K562 (cell line): ENCODE measurements around the gene TMED6. TPM values are rescaled to one million over a fixed set of nuclear protein-coding genes. Genes with fewer than 3 reads are reported as not detected.

Experiments
- E2F1 ChIP-seq: sonication (generic); formaldehyde crosslinking; IDR thresholded peaks from 2 replicates; pipeline ENCODE4 v1.8.1; 2023; ENCODE audit warnings: mild to moderate bottlenecking, missing genetic modification reagents, moderate library complexity
- E2F4 ChIP-seq: sonication (generic); formaldehyde crosslinking; IDR thresholded peaks from 2 replicates; pipeline ENCODE4 v1.8.0; 2022; ENCODE audit warnings: mild to moderate bottlenecking, low read depth, missing genetic modification reagents
- ETV5 ChIP-seq: sonication (generic); formaldehyde crosslinking; IDR thresholded peaks from 2 replicates; pipeline ENCODE4 v1.4.0; 2020; ENCODE audit warnings: low read depth, mild to moderate bottlenecking, missing genetic modification reagents
- HMG20B ChIP-seq: fragments of 250-450 bp; sonication (Bioruptor Pico); IDR thresholded peaks from 2 replicates; pipeline ENCODE4 v1.5.0; 2021; ENCODE audit warnings: mild to moderate bottlenecking
- KAT8 ChIP-seq: fragments of 450-650 bp; IDR thresholded peaks from 2 replicates; pipeline ENCODE4 v1.6.1; 2016; ENCODE audit warnings: low read depth, mild to moderate bottlenecking
- KLF1 ChIP-seq: fragments of 450-650 bp; IDR thresholded peaks from 2 replicates; pipeline ENCODE4 v1.6.1; 2016; ENCODE audit warnings: missing genetic modification characterization, missing compliant biosample characterization
- NELFE ChIP-seq: IDR thresholded peaks from 2 replicates; pipeline ENCODE4 v1.6.1; 2011; ENCODE audit warnings: mild to moderate bottlenecking; ENCODE audit not compliant: insufficient read depth, insufficient read length
- PHB ChIP-seq: fragments of 250-450 bp; sonication (Bioruptor Pico); IDR thresholded peaks from 2 replicates; pipeline ENCODE4 v1.5.0; 2021
- PKNOX1 ChIP-seq: fragments of 450-650 bp; IDR thresholded peaks from 2 replicates; pipeline ENCODE4 v1.6.1; 2016
- POLR3A ChIP-seq: IDR thresholded peaks from 2 replicates; pipeline ENCODE4 v1.6.1; 2011; ENCODE audit warnings: borderline replicate concordance, mild to moderate bottlenecking, moderate library complexity; ENCODE audit not compliant: insufficient read length, insufficient read depth; ENCODE audit errors: extremely low read depth
- RNF219 ChIP-seq: fragments of 250-450 bp; sonication (Bioruptor Pico); IDR thresholded peaks from 2 replicates; pipeline ENCODE4 v1.5.0; 2022; ENCODE audit warnings: mild to moderate bottlenecking
- ZBTB17 ChIP-seq: fragments of 450-650 bp; formaldehyde crosslinking; IDR thresholded peaks from 2 replicates; pipeline ENCODE4 v1.4.0; 2020; ENCODE audit warnings: mild to moderate bottlenecking
- ZC3H11A ChIP-seq: IDR thresholded peaks from 2 replicates; pipeline ENCODE4 v1.6.1; 2012; ENCODE audit warnings: low read depth, low read length, improper control_type of control experiment
- ZFPM2 ChIP-seq: fragments of 250-450 bp; sonication (Bioruptor Pico); IDR thresholded peaks from 2 replicates; pipeline ENCODE4 v1.5.1; 2022; ENCODE audit warnings: mild to moderate bottlenecking
- ZKSCAN8 ChIP-seq: fragments of 200-800 bp; sonication (Bioruptor generic); IDR thresholded peaks from 2 replicates; pipeline ENCODE4 v1.6.1; 2016; ENCODE audit warnings: missing genetic modification characterization, missing compliant biosample characterization
- ZNF140 ChIP-seq: fragments of 250-450 bp; sonication (Bioruptor Pico); IDR thresholded peaks from 2 replicates; pipeline ENCODE4 v1.8.0; 2021; ENCODE audit warnings: moderate library complexity, mild to moderate bottlenecking, inconsistent platforms
- ZNF551 ChIP-seq: fragments of 250-450 bp; sonication (Bioruptor Pico); IDR thresholded peaks from 2 replicates; pipeline ENCODE4 v1.5.0; 2021; ENCODE audit warnings: mild to moderate bottlenecking, moderate library complexity
- ZNF778 ChIP-seq: fragments of 450-650 bp; formaldehyde crosslinking; IDR thresholded peaks from 2 replicates; pipeline ENCODE4 v1.4.0; 2020; ENCODE audit warnings: mild to moderate bottlenecking, moderate library complexity
- polyA plus RNA-seq, 8 experiments: library from polyadenylated mRNA; depleted of rRNA in 4 of 8; stranded (reverse) in 5 of 8; unstranded in 3 of 8; fragments of >200 nt; fragmentation: Nextera tagmentation in 2 of 8; fragmentation: Illumina TruSeq in 1 of 8; extraction: Ambion mirVana in 2 of 8; extraction: Trizol in 1 of 8; gene quantifications; 2 replicates each; pipeline versions ENCODE4 v1.2.1 to v1.2.3, GENCODE V29; 2011 to 2014; ENCODE audit warnings: inconsistent platforms in 1 of 8, missing spikeins in 1 of 8
- total RNA-seq, 7 experiments: library from RNA; depleted of rRNA in 6 of 7; stranded (reverse); fragments of >200 nt in 6 of 7; fragmentation: Illumina TruSeq in 2 of 7; extraction: Trizol in 2 of 7; gene quantifications; 2 replicates each; pipeline versions ENCODE4 v1.2.1 to v1.2.3, GENCODE V29; 2011 to 2021; ENCODE audit warnings: low replicate concordance in 1 of 7
- TF ChIP-seq, protein P1 (sequence below), 2 experiments: fragments of 450-650 bp in 1 of 2; sonication (generic) in 1 of 2; formaldehyde crosslinking in 1 of 2; IDR thresholded peaks in 1 of 2; conservative IDR thresholded peaks in 1 of 2; 2 replicates each; pipeline versions ENCODE4 v1.6.1 to v1.8.1; 2016 to 2023; ENCODE audit warnings: mild to moderate bottlenecking in 2 of 2, moderate library complexity in 2 of 2, inconsistent platforms in 1 of 2, missing genetic modification reagents in 1 of 2

Gene TMED6
- total and polyA plus RNA-seq, 9 of the 15 experiments (the other 6 are each of a cell fraction or from before 2014, with no cell fraction given): 0.14 to 0.45 (median 0.25) TPM; not detected in 2

- TF ChIP-seq, protein P1, sequence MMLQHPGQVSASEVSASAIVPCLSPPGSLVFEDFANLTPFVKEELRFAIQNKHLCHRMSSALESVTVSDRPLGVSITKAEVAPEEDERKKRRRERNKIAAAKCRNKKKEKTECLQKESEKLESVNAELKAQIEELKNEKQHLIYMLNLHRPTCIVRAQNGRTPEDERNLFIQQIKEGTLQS (IDR thresholded peaks at IDR 0.05): peak; percentile 16; the same call in 1 of the 2 replicates
- TF ChIP-seq, protein P1 (CRISPR knock-in tag; conservative IDR thresholded peaks at IDR 0.05): 0 out of 2 replicates have a peak, but pooled peaks have one; percentile 35
- no peak for TF ChIP-seq RNF219 (CRISPR knock-in tag)
- TF ChIP-seq ZKSCAN8 (CRISPR knock-in tag): no peak
- TF ChIP-seq ZBTB17 (CRISPR knock-in tag): no peak
- no peak for TF ChIP-seq ZNF551 (CRISPR knock-in tag)
- no peak for TF ChIP-seq PHB (CRISPR knock-in tag)
- TF ChIP-seq ZNF140 (CRISPR knock-in tag): no peak
- TF ChIP-seq ZNF778 (CRISPR knock-in tag): no peak
- TF ChIP-seq HMG20B (CRISPR knock-in tag): no peak
- TF ChIP-seq E2F1: 0 out of 2 replicates have a peak, but pooled peaks have one; percentile 1
- no peak for TF ChIP-seq ZFPM2 (CRISPR knock-in tag)
- TF ChIP-seq ETV5: peak; percentile 98
- TF ChIP-seq KLF1: no peak
- TF ChIP-seq PKNOX1: peak; percentile 69
- no peak for TF ChIP-seq KAT8
- TF ChIP-seq ZC3H11A: peak; percentile 17; the same call in 1 of the 2 replicates
- TF ChIP-seq E2F4 (CRISPR knock-in tag): no peak
- TF ChIP-seq POLR3A: no peak
- no peak for TF ChIP-seq NELFE
Measured at GRCh38 chr16:69339289-69340094, 12.1 kb downstream of the TMED6 start, which contains the start of the genes COG8 and NIP7 (continued).
